H9 (cell line): Measurements from ENCODE around the gene UTP20. TPM values are rescaled to one million over a fixed set of nuclear protein-coding genes. Genes with fewer than 3 reads are reported as not detected.

Source experiments
- DNase-seq: peaks from one replicate; pipeline ENCODE4 v3.0.0-alpha.2; 2017
- H2AFZ ChIP-seq: one replicate; pipeline ENCODE4 v1.6.1; 2013; ENCODE audit warnings: mild to moderate bottlenecking, low read length, control low read depth, moderate library complexity
- H2AK5ac ChIP-seq: 2 replicates; pipeline ENCODE4 v1.6.1; 2013; ENCODE audit warnings: low read length, control low read depth, mixed read lengths; ENCODE audit not compliant: insufficient read length
- H2BK120ac ChIP-seq: one replicate; pipeline ENCODE4 v1.6.1; 2013; ENCODE audit warnings: low read depth, mild to moderate bottlenecking, low read length, control low read depth, inconsistent platforms; ENCODE audit not compliant: poor library complexity, severe bottlenecking
- H2BK12ac ChIP-seq: 2 replicates; pipeline ENCODE4 v1.6.1; 2013; ENCODE audit warnings: low read length, control low read depth, mixed read lengths, low read depth; ENCODE audit not compliant: insufficient read length
- H2BK15ac ChIP-seq: 2 replicates; pipeline ENCODE4 v1.6.1; 2013; ENCODE audit warnings: low read depth, low read length, control low read depth
- H2BK20ac ChIP-seq: one replicate; pipeline ENCODE4 v1.6.1; 2013; ENCODE audit warnings: low read depth, mild to moderate bottlenecking, low read length, control low read depth, inconsistent platforms; ENCODE audit not compliant: poor library complexity, severe bottlenecking
- H2BK5ac ChIP-seq: 2 replicates; pipeline ENCODE4 v1.6.1; 2013; ENCODE audit warnings: low read length, control low read depth, mixed read lengths; ENCODE audit not compliant: insufficient read length
- H3K14ac ChIP-seq: 2 replicates; pipeline ENCODE4 v1.6.1; 2013; ENCODE audit warnings: low read length, control low read depth; ENCODE audit not compliant: insufficient read depth
- H3K18ac ChIP-seq: 2 replicates; pipeline ENCODE4 v1.6.1; 2013; ENCODE audit warnings: low read depth, mild to moderate bottlenecking, mixed read lengths, low read length, control low read depth; ENCODE audit not compliant: insufficient read length
- H3K23ac ChIP-seq: 2 replicates; pipeline ENCODE4 v1.6.1; 2013; ENCODE audit warnings: low read length, control low read depth, mixed read lengths, low read depth; ENCODE audit not compliant: insufficient read length
- H3K23me2 ChIP-seq: 2 replicates; pipeline ENCODE4 v1.6.1; 2013; ENCODE audit warnings: low read depth, mild to moderate bottlenecking, mixed read lengths, low read length, control low read depth; ENCODE audit not compliant: insufficient read length, poor library complexity, severe bottlenecking
- H3K27ac ChIP-seq: 2 replicates; pipeline ENCODE4 v1.5.1; 2013; ENCODE audit warnings: low read length, control low read depth, mixed read lengths, low read depth; ENCODE audit not compliant: insufficient read length
- H3K27me3 ChIP-seq: 2 replicates; pipeline ENCODE4 v1.6.1; 2013; ENCODE audit warnings: low read length, control low read depth, inconsistent platforms; ENCODE audit not compliant: insufficient read depth
- H3K4ac ChIP-seq: 2 replicates; pipeline ENCODE4 v1.6.1; 2013; ENCODE audit warnings: low read depth, mild to moderate bottlenecking, control low read depth, inconsistent platforms, low read length, moderate library complexity
- H3K4me1 ChIP-seq: 2 replicates; pipeline ENCODE4 v1.6.1; 2013; ENCODE audit warnings: low read length, control low read depth, inconsistent platforms; ENCODE audit not compliant: insufficient read depth
- H3K4me2 ChIP-seq: 2 replicates; pipeline ENCODE4 v1.6.1; 2013; ENCODE audit warnings: low read length, control low read depth, mixed read lengths; ENCODE audit not compliant: insufficient read length, insufficient read depth
- H3K56ac ChIP-seq: 2 replicates; pipeline ENCODE4 v1.6.1; 2013; ENCODE audit warnings: low read depth, mild to moderate bottlenecking, mixed read lengths, low read length, control low read depth; ENCODE audit not compliant: insufficient read length
- H3K79me1 ChIP-seq: 2 replicates; pipeline ENCODE4 v1.6.1; 2013; ENCODE audit warnings: low read depth, mild to moderate bottlenecking, moderate library complexity, low read length, control low read depth, inconsistent platforms; ENCODE audit not compliant: insufficient read depth, poor library complexity, severe bottlenecking
- H3K79me2 ChIP-seq: 2 replicates; pipeline ENCODE4 v1.6.1; 2013; ENCODE audit warnings: low read length, control low read depth, inconsistent platforms; ENCODE audit not compliant: insufficient read depth
- H3K9ac ChIP-seq: 2 replicates; pipeline ENCODE4 v1.6.1; 2013; ENCODE audit warnings: low read length, control low read depth, mixed read lengths; ENCODE audit not compliant: insufficient read length; ENCODE audit errors: extremely low read depth
- H3K9me3 ChIP-seq: one replicate; pipeline ENCODE4 v1.6.1; 2013; ENCODE audit warnings: low read depth, low read length, inconsistent platforms; ENCODE audit not compliant: control insufficient read depth
- H3T11ph ChIP-seq: one replicate; pipeline ENCODE4 v1.6.1; 2013; ENCODE audit warnings: mild to moderate bottlenecking, low read length, control low read depth, inconsistent platforms
- H4K20me1 ChIP-seq: one replicate; pipeline ENCODE4 v1.6.1; 2013; ENCODE audit not compliant: control insufficient read depth, insufficient read length, insufficient read depth
- H4K5ac ChIP-seq: 2 replicates; pipeline ENCODE4 v1.6.1; 2013; ENCODE audit warnings: low read depth, mild to moderate bottlenecking, mixed read lengths, low read length, control low read depth; ENCODE audit not compliant: insufficient read length
- H4K8ac ChIP-seq: replicated peaks from 2 replicates; pipeline ENCODE4 v1.6.1; 2013; ENCODE audit warnings: low read length, control low read depth, mixed read lengths, low read depth; ENCODE audit not compliant: insufficient read length
- H4K91ac ChIP-seq: 2 replicates; pipeline ENCODE4 v1.6.1; 2013; ENCODE audit warnings: low read depth, mild to moderate bottlenecking, moderate library complexity, mixed read lengths, low read length, control low read depth; ENCODE audit not compliant: insufficient read length
- H3K27ac Mint-ChIP-seq, 3 experiments: 2 replicates in 2 of 3; 3 replicates in 1 of 3; pipeline ENCODE4 v1.8.0; 2020 to 2021; ENCODE audit warnings: mixed read lengths in 3 of 3, mild to moderate bottlenecking in 1 of 3, moderate library complexity in 1 of 3
- H3K27me3 Mint-ChIP-seq: 2 replicates; pipeline ENCODE4 v1.8.0; 2021; ENCODE audit warnings: low read depth, mild to moderate bottlenecking, moderate library complexity, mixed read lengths
- H3K36me3 Mint-ChIP-seq, 3 experiments: 2 replicates in 2 of 3; 3 replicates in 1 of 3; pipeline ENCODE4 v1.8.0; 2020 to 2021; ENCODE audit warnings: low read depth in 3 of 3, mixed read lengths in 3 of 3; ENCODE audit not compliant: insufficient read depth in 1 of 3
- H3K4me1 Mint-ChIP-seq, 2 experiments: 2 replicates each; pipeline ENCODE4 v1.8.0; 2020; ENCODE audit warnings: mixed read lengths in 2 of 2
- H3K4me3 Mint-ChIP-seq, 2 experiments: 2 replicates in 1 of 2; 3 replicates in 1 of 2; pipeline ENCODE4 v1.8.0; 2020 to 2021; ENCODE audit warnings: mild to moderate bottlenecking in 2 of 2, mixed read lengths in 2 of 2, moderate library complexity in 1 of 2
- H3K9me3 Mint-ChIP-seq, 2 experiments: 2 replicates in 1 of 2; 3 replicates in 1 of 2; pipeline ENCODE4 v1.8.0; 2020; ENCODE audit warnings: mild to moderate bottlenecking in 2 of 2, mixed read lengths in 2 of 2, moderate library complexity in 1 of 2
- WGBS: extraction: QIAGEN DNeasy Blood & Tissue Kit; methylation state at CpG from one replicate; pipeline ENCODE4 v1.1.7; 2013; ENCODE audit warnings: missing lambda C conversion rate, low lambda C conversion rate, mixed read lengths; ENCODE audit not compliant: insufficient read length; ENCODE audit errors: extremely low coverage; 5-methylcytosine and 5-hydroxymethylcytosine counted together
- total RNA-seq: library from RNA; stranded (reverse); gene quantifications from 2 replicates; pipeline ENCODE4 v1.2.1, GENCODE V29; 2021
- TF ChIP-seq, protein P1 (sequence below): fragments of 200-600 bp; sonication (generic); conservative IDR thresholded peaks from 3 replicates; pipeline ENCODE4 v1.8.0; 2021; ENCODE audit warnings: antibody characterized with exemption, mild to moderate bottlenecking

The UTP20 gene
- total RNA-seq, 1 experiment from 2014 or later = 38.3 TPM

DNA sequence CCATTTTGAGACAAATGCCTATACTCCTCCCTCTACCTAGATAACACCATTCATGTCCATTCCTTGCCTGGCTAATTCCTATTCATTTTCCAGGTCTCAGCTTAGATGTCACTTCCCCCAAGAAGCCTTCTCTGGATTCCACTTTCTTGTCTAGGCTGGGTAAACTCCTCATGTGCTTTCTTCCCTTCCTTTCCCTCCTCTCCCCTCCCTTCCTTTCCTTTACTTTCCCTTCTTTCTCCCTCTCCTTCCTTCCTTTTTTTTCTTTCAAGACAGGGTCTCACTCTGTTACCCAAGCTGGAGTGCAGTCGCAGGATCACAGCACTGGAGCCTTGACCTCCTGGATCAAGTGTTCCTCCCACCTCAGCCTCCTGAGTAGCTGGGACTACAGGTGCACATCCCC is 3.5 kb upstream of the UTP20 start:
- no peak overlapping the region for H2BK120ac ChIP-seq
- H3K27ac Mint-ChIP-seq = no peak overlapping the region; a peak in 1 of 7 replicates
- WGBS = no CpG with 5 or more reads among the region's 1 CpG

More for the DNA sequence above, 3.5 kb upstream of the UTP20 start:
- Histone ChIP-seq H3K27ac (no peak overlapping the region), H3K23me2 (peaks cover 3% of the 10 kb centered on the region), H3K9me3 (no peaks in the 10 kb centered on the region), H3T11ph (no peak overlapping the region), H2AK5ac (no peak overlapping the region), H3K27me3 (no peaks in the 10 kb centered on the region), H3K9ac (no peak overlapping the region), H2BK15ac (no peak overlapping the region), H2BK5ac (no peak overlapping the region), H3K79me2 (peaks cover 4% of the 10 kb centered on the region; the same call in 1 of the 2 replicates), H3K23ac (no peak overlapping the region), H3K4ac (no peak overlapping the region), H2BK12ac (no peak overlapping the region), H3K56ac (no peak overlapping the region), H3K14ac (no peak overlapping the region), H4K20me1 (no peaks in the 10 kb centered on the region), H4K91ac (no peak overlapping the region), H2AFZ (no peak overlapping the region), H3K18ac (no peak overlapping the region), H3K79me1 (no peaks in the 10 kb centered on the region), H2BK20ac (no peak overlapping the region), H3K4me2 (no peak overlapping the region), H4K8ac (no peak overlapping the region), H4K5ac (no peak overlapping the region), H3K4me1 (no peaks in the 10 kb centered on the region)
- H3K4me3 Mint-ChIP-seq = no peak overlapping the region
- TF ChIP-seq, protein P1, sequence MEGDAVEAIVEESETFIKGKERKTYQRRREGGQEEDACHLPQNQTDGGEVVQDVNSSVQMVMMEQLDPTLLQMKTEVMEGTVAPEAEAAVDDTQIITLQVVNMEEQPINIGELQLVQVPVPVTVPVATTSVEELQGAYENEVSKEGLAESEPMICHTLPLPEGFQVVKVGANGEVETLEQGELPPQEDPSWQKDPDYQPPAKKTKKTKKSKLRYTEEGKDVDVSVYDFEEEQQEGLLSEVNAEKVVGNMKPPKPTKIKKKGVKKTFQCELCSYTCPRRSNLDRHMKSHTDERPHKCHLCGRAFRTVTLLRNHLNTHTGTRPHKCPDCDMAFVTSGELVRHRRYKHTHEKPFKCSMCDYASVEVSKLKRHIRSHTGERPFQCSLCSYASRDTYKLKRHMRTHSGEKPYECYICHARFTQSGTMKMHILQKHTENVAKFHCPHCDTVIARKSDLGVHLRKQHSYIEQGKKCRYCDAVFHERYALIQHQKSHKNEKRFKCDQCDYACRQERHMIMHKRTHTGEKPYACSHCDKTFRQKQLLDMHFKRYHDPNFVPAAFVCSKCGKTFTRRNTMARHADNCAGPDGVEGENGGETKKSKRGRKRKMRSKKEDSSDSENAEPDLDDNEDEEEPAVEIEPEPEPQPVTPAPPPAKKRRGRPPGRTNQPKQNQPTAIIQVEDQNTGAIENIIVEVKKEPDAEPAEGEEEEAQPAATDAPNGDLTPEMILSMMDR = no peak
- no peaks in the 10 kb centered on the region for H3K9me3 Mint-ChIP-seq
- H3K27me3 Mint-ChIP-seq = peaks cover 3% of the 10 kb centered on the region; the same call in 1 of the 2 replicates
- 0 out of 4 replicates have a peak, but pooled peaks cover 0 to 4% of the 10 kb centered on the region in 2 experiments for H3K4me1 Mint-ChIP-seq
- no peaks in the 10 kb centered on the region for H3K36me3 Mint-ChIP-seq
- DNase-seq = no peak
